HG02571 (cell line): ENCODE measurements around the gene OLFM2.
"Not testable (repeated sequence)": the region's sequence is repeated elsewhere in the genome, so short reads cannot be mapped to it uniquely, and the experiment has no call there.

ENCODE experiments used
- ATAC-seq: cut with Tn5 transposase; IDR thresholded peaks from one replicate; pipeline ENCODE4 v1.9.1; 2021; ENCODE audit warnings: mild to moderate bottlenecking, moderate library complexity; ENCODE audit not compliant: unreplicated experiment

OLFM2 gene

DNA sequence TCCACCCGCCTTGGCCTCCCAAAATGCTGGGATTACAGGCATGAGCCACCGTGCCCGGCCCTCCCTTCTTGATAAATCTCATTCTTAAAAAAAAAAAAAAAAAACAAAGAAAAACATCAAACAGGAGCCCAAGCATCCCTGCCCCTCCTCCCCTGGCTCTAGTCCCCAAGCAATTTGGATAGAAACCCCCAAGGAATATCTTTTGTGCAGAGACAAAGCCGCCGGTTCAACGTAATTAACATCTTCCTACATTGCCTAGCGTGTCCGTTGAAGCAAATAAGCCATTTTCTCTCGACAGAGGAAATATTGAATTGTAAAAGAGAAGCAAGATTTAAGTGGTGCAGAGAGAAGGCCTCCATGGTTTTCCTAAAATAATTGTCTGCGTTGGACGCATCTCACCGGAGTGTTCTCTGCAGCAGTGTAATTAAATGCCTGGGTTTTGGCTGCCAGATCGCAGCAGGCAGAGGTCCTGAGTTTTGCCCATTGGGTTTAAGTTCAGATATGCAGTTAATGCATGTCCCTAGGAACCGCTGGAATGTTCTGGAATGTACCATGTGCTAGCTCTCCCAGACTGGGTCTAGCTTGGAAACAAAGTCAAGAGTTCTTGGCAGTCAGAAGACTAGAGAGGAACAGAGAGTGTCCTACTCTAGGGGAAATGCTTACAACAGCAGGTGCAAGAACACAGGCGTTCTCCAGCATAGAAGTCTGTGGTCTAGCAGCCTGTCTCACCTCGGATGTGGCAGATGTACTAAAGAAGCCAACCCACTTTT lies 70.4 kb downstream of the OLFM2 start:
- no peak for ATAC-seq

DNA sequence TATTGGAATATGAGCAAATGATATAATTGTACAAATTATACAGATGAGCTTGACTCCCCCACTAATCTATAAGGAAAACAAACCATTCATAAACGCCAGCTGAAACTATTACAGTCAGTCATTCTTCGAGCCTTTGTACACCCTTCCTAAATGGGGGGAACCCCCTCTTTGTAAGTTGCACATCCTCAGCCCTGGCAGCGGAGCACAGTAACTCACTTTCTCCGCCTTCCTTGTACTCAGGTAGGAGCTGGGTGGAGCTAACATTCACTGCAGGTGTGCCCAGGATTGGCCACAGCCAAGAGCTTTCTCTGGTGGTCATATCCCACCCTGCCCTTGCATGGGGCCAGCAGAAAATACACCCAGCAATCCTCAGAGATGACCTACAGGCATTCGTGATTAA lies 72.6 kb downstream of the OLFM2 start:
- ATAC-seq = no peak

DNA sequence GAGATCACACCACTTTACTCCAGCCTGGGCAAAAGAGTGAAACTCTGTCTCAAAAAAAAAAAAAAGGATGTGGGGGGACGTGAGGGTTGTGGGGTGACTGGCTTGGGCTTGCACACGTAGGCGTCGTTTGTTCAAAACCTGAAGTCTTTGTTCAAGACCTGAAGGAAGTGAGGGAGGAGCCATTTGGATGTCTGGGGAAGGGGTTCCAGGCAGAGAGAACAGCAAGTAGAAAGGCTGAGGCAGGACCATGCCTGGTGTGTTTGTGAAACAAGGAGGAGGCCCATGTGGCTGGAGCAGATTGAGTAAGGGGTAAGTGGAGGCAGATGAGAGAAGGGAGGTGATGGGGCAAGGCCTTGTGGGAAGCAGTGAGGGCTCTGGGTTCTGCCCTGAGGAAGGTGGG lies 73.4 kb downstream of the OLFM2 start:
- no peak for ATAC-seq

DNA sequence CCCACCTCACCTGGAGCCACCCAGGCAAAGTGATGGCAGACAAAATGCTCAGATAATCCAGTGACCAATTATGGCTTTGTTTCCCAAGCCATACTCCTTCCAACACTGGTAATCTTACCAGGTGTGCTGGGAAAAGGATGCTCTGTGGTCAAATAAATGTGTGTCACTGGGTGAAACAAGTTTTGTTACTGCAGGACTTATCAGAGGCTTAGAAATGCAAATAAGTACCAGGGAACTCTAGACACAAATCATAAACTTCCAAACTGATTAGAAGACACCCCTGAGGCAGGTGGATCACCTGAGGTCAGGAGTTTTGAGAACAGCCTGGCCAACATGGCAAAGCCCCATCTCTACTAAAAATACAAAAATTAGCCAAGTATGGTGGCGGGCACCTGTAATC lies 74.8 kb downstream of the OLFM2 start:
- ATAC-seq = no peak

DNA sequence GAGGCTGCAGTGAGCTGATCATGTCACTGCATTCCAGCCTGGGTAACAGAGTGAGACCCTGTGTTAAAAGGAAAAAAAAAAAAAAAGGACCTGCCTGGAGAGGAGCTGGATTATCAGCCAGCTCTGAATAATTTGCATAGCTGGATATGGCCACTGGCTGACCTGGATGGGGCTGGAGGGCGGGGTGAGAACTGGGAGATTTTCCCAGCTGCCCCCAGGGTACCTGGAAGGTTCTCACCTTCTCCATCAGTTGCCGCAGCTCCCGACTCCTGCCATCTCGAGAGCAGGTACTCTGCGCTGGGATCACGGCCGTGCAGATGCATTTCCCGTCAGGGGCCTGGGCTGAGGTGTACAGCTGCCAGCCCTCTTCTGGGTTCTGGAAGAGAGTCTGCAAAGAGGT lies 75.9 kb downstream of the OLFM2 start:
- no peak for ATAC-seq

DNA sequence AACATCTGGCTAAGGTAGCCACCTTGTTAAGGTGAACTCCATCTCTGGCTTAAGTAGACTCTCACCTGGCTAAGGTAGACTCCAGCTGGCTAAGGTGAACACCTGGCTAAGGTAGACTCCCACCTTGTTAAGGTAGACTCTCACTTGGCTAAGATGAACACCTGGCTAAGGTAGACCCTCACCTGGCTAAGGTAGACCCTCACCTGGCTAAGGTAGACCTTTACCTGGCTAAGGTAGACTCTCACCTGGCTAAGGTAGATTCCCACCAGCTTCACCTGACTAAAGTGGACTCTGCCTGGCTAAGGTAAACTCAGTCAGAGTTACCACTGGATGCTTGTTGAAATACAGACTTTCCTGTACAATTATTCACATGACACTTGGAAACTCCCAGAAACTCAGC lies 77.5 kb downstream of the OLFM2 start:
- ATAC-seq = no peak

DNA sequence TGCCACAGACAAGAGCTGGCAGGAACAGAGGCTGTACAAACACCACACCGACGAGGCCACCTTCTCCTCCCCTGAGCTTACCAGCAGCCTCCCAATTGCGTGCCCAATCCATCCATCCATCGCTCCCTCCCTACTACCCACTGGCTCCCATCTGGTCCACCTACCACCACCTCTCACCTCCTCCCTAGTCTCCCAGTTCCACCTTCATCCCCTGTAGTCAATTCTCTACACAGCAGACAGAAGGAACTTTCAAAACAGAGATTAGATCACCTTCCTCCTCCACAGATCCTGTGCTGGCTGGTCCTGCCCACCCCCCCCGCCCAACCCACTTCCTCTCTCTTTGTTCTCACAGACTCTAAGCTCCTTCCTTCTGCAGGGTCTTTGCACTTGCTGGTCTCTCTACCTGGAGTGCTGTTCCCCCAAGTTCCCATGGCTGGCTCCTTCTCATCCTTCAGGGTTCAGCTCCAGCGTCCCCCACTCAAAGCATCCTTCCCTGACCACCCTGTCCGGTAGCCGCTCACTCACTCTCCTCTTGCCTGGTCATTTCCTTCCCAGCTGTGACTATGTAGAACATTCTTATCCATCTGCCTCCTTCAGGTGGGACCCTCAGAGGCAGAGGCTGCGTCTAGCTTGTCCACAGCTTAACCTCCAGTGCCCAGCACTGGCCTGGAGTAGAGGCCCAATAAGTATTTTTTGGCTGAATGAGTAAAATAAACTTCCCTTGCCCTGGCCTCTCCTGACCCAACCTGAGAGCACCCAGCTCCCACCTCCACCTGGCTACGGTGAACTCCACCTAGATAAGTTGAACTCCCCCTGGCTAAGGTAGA lies 78.2 kb downstream of the OLFM2 start:
- no peak for ATAC-seq

DNA sequence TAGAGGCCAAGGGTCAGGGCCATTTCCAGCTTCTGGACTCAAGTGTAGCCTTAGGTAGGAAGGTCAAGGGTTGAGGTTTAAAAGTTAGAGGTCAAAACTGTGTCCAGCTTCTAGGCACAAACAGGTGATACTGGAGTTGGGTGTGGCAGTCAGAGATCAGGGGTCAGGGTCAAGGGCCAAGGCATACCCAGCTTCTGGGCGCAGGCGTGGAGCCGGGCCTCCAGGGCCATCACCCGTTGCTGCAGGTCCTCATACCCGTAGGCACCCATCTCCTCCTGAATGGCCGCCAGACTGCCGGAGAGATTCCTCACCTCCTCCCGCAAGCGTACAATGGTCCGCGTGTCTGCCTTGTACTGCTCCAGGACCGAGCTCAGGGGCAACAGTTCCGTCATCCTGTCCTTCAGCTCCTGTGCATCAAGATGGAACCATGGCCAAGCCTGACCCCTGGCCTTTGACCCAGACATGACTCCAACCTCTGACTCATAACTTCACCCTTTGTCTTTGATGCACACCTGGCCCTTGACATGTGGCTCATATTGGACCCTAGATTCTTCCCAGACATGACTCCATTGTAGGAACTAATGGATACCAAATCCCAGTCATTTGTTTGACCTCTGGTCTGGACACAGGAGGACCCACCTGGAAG lies 79.1 kb downstream of the OLFM2 start:
- no peak for ATAC-seq

DNA sequence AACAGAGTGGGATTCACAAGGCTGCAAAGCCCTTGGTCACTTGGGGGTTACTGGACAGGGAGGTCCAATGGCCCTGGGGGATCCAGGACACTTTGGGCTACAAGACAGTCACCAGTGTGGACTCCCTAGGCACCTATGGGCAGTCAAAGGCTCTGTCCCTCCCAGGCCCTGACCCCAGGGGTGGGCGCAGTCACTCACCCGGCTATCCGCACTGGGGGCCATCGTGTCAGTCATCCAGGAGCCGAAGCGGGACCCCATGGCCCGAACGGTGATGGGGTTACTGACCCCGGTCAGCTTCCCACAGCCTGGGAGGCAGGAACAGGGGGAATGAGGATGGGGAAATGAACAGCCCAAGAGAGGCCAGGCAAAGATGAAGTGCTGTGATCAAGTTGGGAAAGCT lies 79.7 kb downstream of the OLFM2 start:
- no peak for ATAC-seq

DNA sequence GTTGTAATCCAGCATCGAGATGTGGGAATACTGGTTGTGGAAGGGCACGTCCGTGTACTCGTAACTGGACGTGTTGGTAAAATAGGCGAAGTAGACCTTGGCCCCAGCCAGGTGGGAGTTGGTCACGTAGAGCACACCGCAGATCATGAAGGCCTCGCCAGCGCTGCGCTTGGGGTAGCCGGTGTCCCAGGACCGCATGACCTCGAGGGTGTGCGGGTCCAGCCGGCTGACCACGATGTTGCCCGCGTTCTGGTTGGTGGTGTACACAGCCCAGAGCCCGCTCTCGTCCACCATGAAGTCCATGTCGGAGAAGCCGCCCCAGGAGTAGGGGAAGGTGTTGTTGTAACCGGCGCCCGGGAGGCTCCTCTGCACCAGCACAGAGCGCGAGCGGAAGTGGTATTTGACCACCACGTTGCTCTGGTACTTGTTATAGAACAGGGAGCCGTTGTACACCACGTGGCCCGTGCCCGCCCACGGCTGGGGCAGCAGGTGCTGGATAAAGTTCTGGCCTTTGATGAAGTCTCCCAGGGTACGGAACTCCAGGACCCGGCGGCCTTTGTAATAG lies 82.0 kb downstream of the OLFM2 start:
- no peak for ATAC-seq

DNA sequence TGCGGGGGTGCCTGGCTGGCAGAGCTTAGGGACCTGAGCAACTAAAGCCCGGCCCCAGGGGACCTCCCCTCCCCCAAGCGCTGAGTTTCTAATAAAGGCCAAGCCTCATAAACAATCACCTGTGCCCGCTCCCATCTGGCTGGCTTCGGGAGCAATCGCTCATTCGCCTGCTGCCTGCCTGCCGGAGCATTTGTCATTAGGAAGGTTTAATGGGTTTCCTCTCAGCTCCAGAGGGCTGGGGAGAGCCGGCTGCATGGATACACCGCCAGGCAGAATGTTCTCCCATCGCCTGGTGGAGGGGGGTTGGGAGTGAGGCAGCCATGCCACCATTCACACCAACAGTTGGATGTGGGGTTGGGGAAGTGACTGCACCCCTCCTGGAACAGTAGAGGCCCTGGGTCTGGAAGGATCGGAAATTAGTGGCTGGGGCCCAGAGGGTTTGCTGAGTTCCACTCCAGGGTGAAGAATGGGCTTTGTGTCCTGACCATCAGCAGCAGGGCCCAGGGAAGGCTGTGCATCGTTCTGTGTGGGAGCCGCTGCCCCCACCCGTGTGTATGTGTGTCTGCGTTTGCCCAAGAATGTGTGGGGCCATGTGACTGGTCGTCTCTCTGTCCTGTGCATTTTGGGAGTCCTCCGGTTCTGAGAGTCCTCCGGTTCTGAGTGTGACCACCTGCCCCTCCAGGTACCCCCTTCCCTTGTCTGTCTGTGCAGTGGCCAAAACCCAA lies 85.9 kb downstream of the OLFM2 start:
- no peak for ATAC-seq

DNA sequence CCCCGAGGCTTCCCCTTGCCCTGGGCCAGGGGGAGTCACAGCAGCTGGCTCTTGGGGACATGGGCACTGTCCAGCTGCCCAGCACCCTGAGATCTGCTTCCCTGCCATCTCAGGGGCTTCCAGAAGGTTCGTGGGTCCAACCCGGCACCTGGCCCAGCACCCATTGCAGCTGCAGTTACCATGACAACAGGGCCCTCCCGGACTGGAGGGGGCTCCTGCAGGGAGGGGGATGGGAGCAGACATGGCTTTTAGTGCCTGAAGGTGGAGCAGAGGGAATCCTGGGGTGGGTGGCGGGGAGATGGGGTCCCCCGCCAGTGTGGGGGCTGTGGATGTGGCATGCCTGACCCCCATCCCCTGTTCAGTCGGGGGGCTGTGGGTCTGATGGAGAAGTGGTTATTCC lies 86.5 kb downstream of the OLFM2 start:
- no peak for ATAC-seq

DNA sequence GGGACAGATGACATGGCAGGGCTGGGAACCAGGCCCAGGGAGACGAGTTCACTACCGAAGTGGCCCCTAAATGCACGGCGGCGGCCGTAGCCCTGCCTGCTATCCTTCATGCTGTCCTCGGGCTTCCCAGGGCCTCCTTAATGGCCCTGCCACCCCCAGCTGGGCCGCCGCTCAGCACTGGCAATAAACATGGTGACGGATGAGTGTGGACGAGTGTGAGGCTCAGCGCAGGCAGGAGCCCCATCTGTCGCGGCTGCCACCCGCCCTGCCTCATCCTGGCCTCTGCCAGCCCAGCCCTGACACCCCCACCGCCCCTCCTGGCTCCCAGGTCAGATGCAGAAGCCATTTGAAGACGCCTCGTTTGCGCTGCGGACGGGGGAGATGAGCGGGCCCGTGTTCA lies 87.6 kb downstream of the OLFM2 start:
- ATAC-seq = no peak

DNA sequence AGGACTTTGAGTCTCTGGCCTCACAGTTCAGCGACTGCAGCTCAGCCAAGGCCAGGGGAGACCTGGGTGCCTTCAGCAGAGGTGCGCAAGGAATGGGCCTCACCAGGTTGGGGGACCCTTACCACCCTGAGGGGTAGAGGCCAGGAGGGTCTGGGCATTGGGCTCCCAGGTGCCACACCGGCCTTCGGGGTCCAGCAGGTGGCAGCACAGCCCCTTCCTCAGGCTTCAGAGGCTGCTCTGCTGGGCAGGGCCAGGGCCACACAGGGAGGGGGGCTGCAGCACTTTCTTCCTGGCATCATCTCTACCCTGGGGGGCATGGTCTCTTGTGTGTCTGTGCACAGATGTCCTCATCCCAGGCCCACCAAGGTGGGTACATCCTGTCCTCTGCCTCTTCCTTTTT lies 88.3 kb downstream of the OLFM2 start:
- ATAC-seq = no peak

DNA sequence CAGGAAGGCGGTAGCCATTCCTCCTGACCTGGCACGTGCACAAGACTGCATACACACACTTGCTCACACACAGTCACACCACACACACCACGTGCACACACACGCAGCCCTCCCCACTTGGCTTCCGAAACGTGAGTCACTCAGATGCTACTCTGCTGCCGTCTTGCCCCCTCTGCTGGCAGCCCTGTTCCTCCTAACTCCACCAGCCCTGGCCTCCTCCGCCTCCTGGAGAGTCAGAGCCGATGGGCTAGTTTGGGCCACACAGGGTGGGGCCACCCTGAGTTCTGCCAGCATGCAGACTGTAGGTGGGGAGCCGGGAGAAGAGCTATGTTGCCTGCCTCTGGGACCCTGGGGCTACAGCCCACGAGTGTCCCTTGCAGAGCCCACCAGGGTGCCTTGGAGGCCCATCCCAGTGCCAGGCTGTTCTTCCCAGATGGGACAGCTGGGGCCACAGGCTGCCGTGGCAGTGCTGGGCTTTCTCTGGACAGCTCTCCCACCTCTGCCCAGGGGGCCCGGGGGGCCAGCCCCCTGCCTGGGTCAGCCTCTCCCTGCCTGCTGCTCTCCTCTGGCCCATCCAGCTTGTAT lies 89.1 kb downstream of the OLFM2 start:
- no peak for ATAC-seq

DNA sequence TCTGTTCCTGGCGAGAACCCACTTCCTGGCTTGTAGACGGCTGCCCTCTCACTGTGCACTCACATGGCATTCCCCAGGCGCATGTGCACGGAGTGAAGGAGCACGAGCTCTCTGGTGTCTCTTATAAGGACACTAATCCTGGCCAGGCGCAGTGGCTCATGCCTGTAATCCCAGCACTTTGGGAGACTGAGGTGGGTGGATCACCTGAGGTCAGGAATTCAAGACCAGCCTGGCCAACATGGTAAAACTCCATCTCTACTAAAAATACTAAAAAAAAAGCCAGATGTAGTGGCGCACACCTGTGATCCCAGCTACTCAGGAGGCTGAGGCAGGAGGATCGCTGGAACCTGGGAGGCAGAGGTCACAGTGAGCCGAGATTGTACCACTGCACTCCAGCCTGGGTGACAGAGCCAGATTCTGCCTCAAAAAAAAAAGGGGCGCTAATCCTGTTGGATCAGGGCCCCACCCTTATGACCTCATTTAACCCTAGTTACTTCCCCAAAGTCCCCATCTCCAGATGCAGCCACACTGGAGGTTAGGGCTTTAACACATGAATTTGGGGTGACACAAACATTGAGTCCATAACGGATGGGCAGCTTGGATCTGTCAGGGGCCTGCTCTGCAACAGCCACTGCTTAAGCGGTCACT lies 92.6 kb downstream of the OLFM2 start:
- ATAC-seq = not testable (repeated sequence)

DNA sequence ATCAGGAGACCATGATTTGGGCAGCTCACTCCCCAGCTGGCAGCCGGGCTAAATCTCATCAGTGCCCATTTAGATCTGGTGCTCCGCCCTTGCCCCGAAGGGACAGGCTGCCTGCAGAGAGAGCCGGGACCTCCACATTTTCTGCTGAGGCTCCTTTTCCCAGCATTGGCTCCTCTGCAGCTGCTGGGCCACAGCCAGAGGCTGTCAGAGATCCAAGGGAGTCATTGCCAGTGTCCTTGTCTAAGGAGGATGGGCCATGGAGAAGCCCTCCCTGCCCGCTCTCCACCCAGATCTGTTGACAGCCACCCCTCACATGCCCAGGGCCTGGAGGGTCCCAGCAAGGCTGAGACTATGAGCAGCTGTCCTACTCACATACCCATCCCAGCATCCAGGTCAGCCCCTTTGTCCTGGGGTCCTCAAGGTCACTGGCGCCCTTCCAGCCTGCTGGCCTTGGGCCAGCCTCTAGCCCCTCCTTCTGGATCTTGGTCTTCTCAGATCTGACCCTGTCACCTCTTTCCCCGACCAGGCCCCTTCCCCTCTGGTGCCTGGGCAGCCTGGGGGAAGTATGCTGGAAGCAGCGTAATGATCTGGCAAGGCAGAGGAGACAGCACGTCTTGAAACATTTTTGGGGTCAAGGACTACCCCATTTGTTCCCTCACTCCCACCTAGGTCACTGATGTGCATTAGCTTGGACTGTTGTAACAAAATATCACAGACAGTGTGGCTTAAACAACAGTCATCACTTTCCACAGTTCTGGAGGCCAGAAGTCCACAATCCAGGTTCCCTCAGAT lies 93.3 kb downstream of the OLFM2 start:
- ATAC-seq = no peak

DNA sequence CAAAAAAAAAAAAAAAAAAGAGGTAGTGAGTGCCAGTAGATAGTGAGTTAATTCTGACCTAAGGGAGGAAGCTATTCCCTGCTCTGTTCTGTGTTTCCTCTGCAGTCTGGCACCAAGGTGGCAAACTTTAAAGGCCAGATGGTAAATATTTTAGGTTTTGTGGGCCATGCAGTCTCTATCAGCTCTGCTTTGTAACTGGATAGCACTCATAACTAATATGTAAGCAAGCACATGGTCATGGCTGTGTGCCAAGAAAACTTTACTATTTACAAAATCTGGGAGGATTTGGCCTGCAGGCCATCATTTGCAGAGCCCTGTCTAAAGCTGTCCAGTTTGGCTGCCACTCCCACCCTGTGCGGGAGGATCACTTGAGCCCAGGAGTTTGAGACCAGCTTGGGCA lies 96.9 kb downstream of the OLFM2 start:
- ATAC-seq = no peak

DNA sequence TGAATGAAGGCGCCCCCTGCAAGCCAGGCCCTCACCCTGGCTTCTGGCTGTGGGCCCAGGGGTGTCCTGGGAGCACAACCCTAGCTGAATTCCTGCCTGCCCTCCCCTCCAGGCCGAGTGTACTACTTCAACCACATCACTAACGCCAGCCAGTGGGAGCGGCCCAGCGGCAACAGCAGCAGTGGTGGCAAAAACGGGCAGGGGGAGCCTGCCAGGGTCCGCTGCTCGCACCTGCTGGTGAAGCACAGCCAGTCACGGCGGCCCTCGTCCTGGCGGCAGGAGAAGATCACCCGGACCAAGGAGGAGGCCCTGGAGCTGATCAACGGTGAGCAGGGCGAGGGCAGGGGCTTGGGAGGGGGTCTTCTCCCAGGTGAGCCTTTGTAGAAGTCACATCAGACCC lies 98.0 kb downstream of the OLFM2 start:
- no peak for ATAC-seq
